Gastrocnemius medialis (tissue), 4 donors: ENCODE data around the gene ZNF747.

ENCODE experiments used
- POLR2A ChIP-seq, 2 donors: fragments of 450-650 bp; IDR thresholded peaks; one replicate each; pipeline ENCODE4 v1.6.1; 2017; ENCODE audit warnings: antibody characterized with exemption in 2 of 2, mild to moderate bottlenecking in 2 of 2, moderate library complexity in 2 of 2
- TF ChIP-seq, protein P1 (sequence below), 5 experiments: fragments of 450-650 bp in 3 of 5; fragments of 200-600 bp in 2 of 5; sonication (generic) in 2 of 5; IDR thresholded peaks in 4 of 5; conservative IDR thresholded peaks in 1 of 5; 1 replicate in 4 of 5; 2 replicates in 1 of 5; pipeline ENCODE4 v1.5.1; 2016 to 2019; ENCODE audit warnings: antibody characterized with exemption in 5 of 5, mild to moderate bottlenecking in 3 of 5, moderate library complexity in 3 of 5

DNA sequence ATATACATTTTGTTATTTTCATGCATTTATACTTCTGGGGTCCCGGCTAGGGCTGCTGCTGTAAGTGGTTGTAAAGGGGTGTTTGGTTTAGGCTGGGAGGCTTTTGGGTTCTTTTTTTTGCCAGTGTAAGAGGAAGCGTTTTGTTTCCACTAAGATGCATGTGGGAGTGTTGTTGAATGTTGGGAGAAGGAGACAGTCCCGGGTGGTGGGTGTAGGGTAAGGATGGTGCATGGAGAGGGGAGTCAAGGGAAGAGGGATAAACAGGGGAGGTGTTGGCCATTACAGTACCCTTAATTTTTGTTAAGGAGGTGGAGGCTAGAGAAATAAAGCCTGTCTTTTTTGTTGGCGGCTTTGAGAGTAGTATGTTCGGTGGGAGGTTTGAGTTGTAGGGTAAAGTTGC is 8.4 kb upstream of the ZNF747 start:
- TF ChIP-seq, protein P1, sequence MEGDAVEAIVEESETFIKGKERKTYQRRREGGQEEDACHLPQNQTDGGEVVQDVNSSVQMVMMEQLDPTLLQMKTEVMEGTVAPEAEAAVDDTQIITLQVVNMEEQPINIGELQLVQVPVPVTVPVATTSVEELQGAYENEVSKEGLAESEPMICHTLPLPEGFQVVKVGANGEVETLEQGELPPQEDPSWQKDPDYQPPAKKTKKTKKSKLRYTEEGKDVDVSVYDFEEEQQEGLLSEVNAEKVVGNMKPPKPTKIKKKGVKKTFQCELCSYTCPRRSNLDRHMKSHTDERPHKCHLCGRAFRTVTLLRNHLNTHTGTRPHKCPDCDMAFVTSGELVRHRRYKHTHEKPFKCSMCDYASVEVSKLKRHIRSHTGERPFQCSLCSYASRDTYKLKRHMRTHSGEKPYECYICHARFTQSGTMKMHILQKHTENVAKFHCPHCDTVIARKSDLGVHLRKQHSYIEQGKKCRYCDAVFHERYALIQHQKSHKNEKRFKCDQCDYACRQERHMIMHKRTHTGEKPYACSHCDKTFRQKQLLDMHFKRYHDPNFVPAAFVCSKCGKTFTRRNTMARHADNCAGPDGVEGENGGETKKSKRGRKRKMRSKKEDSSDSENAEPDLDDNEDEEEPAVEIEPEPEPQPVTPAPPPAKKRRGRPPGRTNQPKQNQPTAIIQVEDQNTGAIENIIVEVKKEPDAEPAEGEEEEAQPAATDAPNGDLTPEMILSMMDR (IDR thresholded peaks at IDR 0.05 in 4 of 5, conservative IDR thresholded peaks at IDR 0.05 in 1 of 5), result no peak
- no peak for TF ChIP-seq POLR2A (IDR thresholded peaks at IDR 0.05)
